Neural progenitor cell (in vitro differentiated cells): ENCODE results near the gene KBTBD6.

Experiments used
- CTCF ChIP-seq: fragments of 200-600 bp; sonication (generic); IDR thresholded peaks from 2 replicates; pipeline ENCODE4 v1.5.1; 2017; ENCODE audit warnings: antibody characterized with exemption, mild to moderate bottlenecking
- EZH2 ChIP-seq: fragments of 200-600 bp; sonication (generic); IDR thresholded peaks from 2 replicates; pipeline ENCODE4 v1.6.1; 2017; ENCODE audit warnings: antibody characterized with exemption, mild to moderate bottlenecking, moderate library complexity

GRCh38 chr13:41179593-41180250, 47.1 kb upstream of the KBTBD6 start:
- no peak for TF ChIP-seq CTCF
- TF ChIP-seq EZH2, result no peak
